Measurements from ENCODE around the gene PXK.

DNA sequence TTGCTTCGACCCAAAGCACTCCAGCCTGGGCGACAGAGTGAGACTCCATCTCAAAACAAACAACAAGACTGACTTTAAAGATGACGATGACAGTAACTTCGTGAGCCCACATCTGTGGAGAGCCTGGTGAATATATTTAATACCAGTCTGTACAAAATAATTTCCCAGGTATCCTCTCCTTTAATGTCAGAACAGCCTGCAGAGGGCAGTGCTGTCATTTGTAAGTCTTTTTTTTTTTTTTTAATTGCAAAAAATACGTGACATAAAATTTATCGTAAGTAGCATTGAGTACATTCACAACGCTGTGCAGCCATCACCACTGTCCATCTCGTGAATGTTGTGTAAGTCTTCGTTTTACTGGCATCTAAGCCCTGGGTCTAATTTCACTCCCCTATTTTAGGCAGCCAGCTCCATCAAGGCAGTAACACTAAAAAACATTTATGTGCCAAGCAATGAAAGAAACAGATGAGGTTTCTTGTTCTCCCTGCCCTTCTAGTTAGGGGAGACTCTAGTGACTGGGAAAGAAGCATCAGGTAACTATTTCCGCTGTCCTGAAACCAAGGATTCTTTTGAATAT lies 25.0 kb upstream of the PXK start:
- TF ChIP-seq, protein P1, sequence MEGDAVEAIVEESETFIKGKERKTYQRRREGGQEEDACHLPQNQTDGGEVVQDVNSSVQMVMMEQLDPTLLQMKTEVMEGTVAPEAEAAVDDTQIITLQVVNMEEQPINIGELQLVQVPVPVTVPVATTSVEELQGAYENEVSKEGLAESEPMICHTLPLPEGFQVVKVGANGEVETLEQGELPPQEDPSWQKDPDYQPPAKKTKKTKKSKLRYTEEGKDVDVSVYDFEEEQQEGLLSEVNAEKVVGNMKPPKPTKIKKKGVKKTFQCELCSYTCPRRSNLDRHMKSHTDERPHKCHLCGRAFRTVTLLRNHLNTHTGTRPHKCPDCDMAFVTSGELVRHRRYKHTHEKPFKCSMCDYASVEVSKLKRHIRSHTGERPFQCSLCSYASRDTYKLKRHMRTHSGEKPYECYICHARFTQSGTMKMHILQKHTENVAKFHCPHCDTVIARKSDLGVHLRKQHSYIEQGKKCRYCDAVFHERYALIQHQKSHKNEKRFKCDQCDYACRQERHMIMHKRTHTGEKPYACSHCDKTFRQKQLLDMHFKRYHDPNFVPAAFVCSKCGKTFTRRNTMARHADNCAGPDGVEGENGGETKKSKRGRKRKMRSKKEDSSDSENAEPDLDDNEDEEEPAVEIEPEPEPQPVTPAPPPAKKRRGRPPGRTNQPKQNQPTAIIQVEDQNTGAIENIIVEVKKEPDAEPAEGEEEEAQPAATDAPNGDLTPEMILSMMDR (IDR thresholded peaks at IDR 0.05), result peak; percentile 15 to 48 (median 40)
- TF ChIP-seq POLR2A (IDR thresholded peaks at IDR 0.05), result no peak
